Activated CD8-positive, alpha-beta T cell treated with anti-CD3 and anti-CD28 coated beads for 36 hours (primary cell): ENCODE results near the gene PIP5K1B. TPM values are rescaled to one million over a fixed set of nuclear protein-coding genes. Genes with fewer than 3 reads are reported as not detected.

ENCODE experiments used
- ATAC-seq: fragments of 200-7000 bp; cut with Tn5 transposase; one replicate; pipeline ENCODE4 v1.10.0; 2021; ENCODE audit warnings: mild to moderate bottlenecking, moderate library complexity
- CTCF ChIA-PET: fragments of 350-600 bp; sonication (Branson Sonifier 250); formaldehyde crosslinking; loops from one replicate; lab custom pipeline; 2021; ENCODE audit warnings: antibody characterized with exemption; lab: Charles Lee
- POLR2A ChIA-PET: fragments of 350-600 bp; sonication (Branson Sonifier 250); formaldehyde crosslinking; loops from one replicate; lab custom pipeline; 2021; ENCODE audit warnings: antibody characterized with exemption; lab: Charles Lee
- DNase-seq: peaks from one replicate; pipeline ENCODE4 v3.0.0-alpha.2; 2020
- H3K27ac Mint-ChIP-seq: one replicate; pipeline ENCODE4 v1.8.0; 2021; ENCODE audit warnings: mild to moderate bottlenecking, mixed read lengths
- H3K27me3 Mint-ChIP-seq: one replicate; pipeline ENCODE4 v1.8.0; 2021; ENCODE audit warnings: mixed read lengths
- H3K36me3 Mint-ChIP-seq: one replicate; pipeline ENCODE4 v1.8.0; 2021; ENCODE audit warnings: low read depth, mixed read lengths
- H3K4me1 Mint-ChIP-seq: one replicate; pipeline ENCODE4 v1.8.0; 2021; ENCODE audit warnings: low read depth, mixed read lengths
- H3K4me3 Mint-ChIP-seq: one replicate; pipeline ENCODE4 v1.8.0; 2021; ENCODE audit warnings: mild to moderate bottlenecking, moderate library complexity, mixed read lengths
- H3K9me3 Mint-ChIP-seq: one replicate; pipeline ENCODE4 v1.8.0; 2021; ENCODE audit warnings: mixed read lengths
- intact Hi-C: fragments of 100-400 bp; cut with micrococcal nuclease; formaldehyde crosslinking; loops from one replicate; pipeline ENCODE4 v1.10.0; 2022
- total RNA-seq, 2 experiments: library from RNA; stranded (reverse); gene quantifications; one replicate each; pipeline ENCODE4 v1.2.3, GENCODE V29; 2021
- TF ChIP-seq, protein P1 (sequence below): fragments of 200-600 bp; IDR thresholded peaks from one replicate; pipeline ENCODE4 v1.8.0; 2022; ENCODE audit warnings: antibody characterized with exemption, mild to moderate bottlenecking

The PIP5K1B gene
- total RNA-seq, 2 experiments from 2014 or later = 0.43 to 0.98 TPM

DNA sequence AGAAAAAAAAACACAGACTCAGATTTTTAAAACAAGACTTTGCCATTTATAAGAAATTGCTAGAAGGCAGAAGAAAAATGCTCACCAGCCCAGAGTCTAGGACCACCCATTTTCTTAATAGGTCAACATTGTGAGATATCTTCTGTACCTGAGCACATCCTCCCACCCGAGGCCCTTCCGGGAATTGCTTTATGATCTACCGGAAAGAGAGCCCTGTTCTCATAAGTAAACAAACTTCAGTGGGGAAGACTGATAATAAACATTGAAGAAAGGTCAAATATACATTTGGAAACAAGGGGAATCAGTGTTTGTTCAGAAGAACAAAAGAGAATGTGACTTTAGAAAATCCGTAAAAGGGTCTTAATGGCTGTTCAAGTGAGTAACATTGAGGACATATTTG lies 264.5 kb downstream of the PIP5K1B start:
- ChIA-PET CTCF (no interaction called here), POLR2A (no interaction called here)
- H3K9me3 Mint-ChIP-seq = peaks cover 2% of the 10 kb centered on the region
- no peak overlapping the region for H3K4me3 Mint-ChIP-seq
- DNase-seq (no peak), ATAC-seq (no peak)
- no peak overlapping the region for H3K27ac Mint-ChIP-seq
- H3K4me1 Mint-ChIP-seq = peaks cover 11% of the 10 kb centered on the region
- TF ChIP-seq, protein P1, sequence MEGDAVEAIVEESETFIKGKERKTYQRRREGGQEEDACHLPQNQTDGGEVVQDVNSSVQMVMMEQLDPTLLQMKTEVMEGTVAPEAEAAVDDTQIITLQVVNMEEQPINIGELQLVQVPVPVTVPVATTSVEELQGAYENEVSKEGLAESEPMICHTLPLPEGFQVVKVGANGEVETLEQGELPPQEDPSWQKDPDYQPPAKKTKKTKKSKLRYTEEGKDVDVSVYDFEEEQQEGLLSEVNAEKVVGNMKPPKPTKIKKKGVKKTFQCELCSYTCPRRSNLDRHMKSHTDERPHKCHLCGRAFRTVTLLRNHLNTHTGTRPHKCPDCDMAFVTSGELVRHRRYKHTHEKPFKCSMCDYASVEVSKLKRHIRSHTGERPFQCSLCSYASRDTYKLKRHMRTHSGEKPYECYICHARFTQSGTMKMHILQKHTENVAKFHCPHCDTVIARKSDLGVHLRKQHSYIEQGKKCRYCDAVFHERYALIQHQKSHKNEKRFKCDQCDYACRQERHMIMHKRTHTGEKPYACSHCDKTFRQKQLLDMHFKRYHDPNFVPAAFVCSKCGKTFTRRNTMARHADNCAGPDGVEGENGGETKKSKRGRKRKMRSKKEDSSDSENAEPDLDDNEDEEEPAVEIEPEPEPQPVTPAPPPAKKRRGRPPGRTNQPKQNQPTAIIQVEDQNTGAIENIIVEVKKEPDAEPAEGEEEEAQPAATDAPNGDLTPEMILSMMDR = no peak
- H3K27me3 Mint-ChIP-seq = peaks cover 10% of the 10 kb centered on the region
- H3K36me3 Mint-ChIP-seq = no peaks in the 10 kb centered on the region
- intact Hi-C loops = no loop called here

DNA sequence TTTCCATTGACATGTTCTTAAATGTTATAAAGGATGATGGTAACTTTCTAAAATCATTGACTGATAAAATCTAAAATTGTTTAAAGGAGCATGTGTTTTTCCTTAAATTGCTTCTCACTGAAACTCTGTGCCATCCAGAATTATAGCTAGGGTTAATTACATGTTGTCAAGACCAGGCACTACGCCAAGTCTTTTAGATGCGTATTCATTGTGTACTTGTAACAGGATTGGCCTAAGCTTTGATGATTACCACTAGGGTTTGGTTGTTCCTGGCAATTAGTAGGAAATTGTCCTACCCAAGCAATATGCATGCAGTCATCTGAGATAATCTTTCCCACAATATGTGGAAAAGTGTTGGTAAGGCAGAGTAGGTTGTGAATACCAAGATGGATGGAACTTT lies 265.1 kb downstream of the PIP5K1B start:
- intact Hi-C loops = no loop called here
- peaks cover 2% of the 10 kb centered on the region for H3K9me3 Mint-ChIP-seq
- H3K36me3 Mint-ChIP-seq = no peaks in the 10 kb centered on the region
- ATAC-seq = no peak
- DNase-seq = no peak
- POLR2A ChIA-PET = no interaction called here
- peaks cover 15% of the 10 kb centered on the region for H3K4me1 Mint-ChIP-seq
- CTCF ChIA-PET = no interaction called here
- peaks cover 10% of the 10 kb centered on the region for H3K27me3 Mint-ChIP-seq
- H3K27ac Mint-ChIP-seq = no peak overlapping the region
- TF ChIP-seq, protein P1 = no peak
- no peak overlapping the region for H3K4me3 Mint-ChIP-seq

DNA sequence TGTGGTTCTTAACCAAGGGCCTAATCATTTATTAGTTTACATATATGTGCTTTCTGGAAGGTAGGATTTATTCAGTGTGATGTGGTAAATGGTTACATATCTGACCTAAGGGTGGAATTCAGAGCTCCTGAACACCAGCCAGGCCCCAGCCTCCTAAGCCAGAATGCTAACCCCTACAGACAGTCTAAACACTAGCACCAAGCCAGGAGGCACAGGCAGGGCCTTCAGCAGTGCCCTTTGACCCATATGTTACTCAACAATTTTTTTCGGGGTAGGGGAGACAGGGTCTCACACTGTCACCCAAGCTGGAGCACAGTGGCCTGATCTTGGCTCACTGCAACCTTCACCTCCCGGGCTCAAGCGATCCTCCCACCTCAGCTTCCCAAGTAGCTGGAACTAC lies 268.6 kb downstream of the PIP5K1B start:
- POLR2A ChIA-PET = interaction anchor here (0.7 to 1.1 kb wide), 2 partner anchors 24 to 65 kb away, joined by 3 read pairs; no protein-coding TSS in a partner anchor
- Mint-ChIP-seq H3K4me3 (no peak overlapping the region), H3K27me3 (peaks cover 10% of the 10 kb centered on the region), H3K9me3 (peaks cover 2% of the 10 kb centered on the region), H3K27ac (no peak overlapping the region), H3K4me1 (peaks cover 19% of the 10 kb centered on the region), H3K36me3 (no peaks in the 10 kb centered on the region)
- CTCF ChIA-PET = interaction anchor here (0.6 to 1.6 kb wide), 3 partner anchors 24 to 399 kb away, joined by 3 to 4 read pairs (median 3); no protein-coding TSS in a partner anchor
- intact Hi-C loops = no loop called here
- ATAC-seq = no peak
- no peak for DNase-seq
- TF ChIP-seq, protein P1 = no peak

DNA sequence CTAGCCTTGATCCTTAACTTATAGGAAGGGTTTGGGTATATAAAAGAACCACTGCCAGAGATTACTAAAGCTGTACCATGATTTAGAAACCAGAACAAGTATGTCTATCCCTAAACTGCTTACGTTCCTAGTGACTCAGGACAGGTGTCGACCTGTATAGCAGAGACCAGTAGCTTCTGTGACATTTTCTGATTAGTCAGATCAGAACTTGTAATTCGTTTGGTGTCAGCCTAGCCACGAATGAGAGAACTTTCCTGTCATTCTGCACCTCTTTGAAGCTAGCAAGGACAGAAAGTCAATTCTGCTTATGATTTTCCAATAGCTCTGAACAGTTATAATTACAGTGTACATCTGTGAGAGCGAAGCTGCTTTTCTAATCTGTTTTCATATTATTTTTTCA lies 269.4 kb downstream of the PIP5K1B start:
- H3K4me3 Mint-ChIP-seq = no peak overlapping the region
- ATAC-seq = peak; percentile 96
- peak overlapping the region; percentile 73 for H3K27ac Mint-ChIP-seq
- TF ChIP-seq, protein P1 = no peak
- H3K9me3 Mint-ChIP-seq = peaks cover 2% of the 10 kb centered on the region
- peaks cover 27% of the 10 kb centered on the region for H3K4me1 Mint-ChIP-seq
- peaks cover 10% of the 10 kb centered on the region for H3K27me3 Mint-ChIP-seq
- DNase-seq = peak; percentile 52
- no peaks in the 10 kb centered on the region for H3K36me3 Mint-ChIP-seq
- ChIA-PET CTCF (interaction anchor here (1.0 to 1.6 kb wide), 4 partner anchors 21 to 54 kb away, joined by 3 to 7 read pairs (median 4); no protein-coding TSS in a partner anchor), POLR2A (interaction anchor here (0.6 to 1.2 kb wide), 3 partner anchors 23 to 218 kb away, joined by 3 to 5 read pairs (median 3); no protein-coding TSS in a partner anchor)
- intact Hi-C loops = no loop called here

DNA sequence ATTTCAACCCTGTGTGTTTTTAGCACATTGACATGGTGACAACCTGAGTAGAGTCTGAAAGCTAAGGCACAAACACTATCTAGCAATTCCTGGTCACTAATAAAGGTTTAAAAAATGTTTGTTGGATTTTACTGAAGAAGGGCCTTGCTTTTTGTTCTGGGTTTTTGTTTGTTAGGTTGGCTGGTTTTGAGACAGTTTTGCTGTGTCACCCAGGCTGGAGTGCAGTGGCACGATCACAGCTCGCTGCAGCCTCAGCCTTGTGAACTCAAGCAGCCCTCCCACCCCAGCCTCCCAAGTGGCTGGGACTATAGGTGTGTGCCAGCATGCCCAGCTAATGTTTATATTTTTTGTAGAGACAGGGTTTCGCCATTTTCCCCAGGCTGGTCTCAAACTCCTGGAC lies 269.9 kb downstream of the PIP5K1B start:
- CTCF ChIA-PET = interaction anchor here (1.0 to 1.2 kb wide), 3 partner anchors 20 to 25 kb away, joined by 3 to 7 read pairs (median 4); no protein-coding TSS in a partner anchor
- intact Hi-C loops = no loop called here
- no peaks in the 10 kb centered on the region for H3K36me3 Mint-ChIP-seq
- no peak overlapping the region for H3K4me3 Mint-ChIP-seq
- DNase-seq (no peak), ATAC-seq (no peak)
- peaks cover 10% of the 10 kb centered on the region for H3K27me3 Mint-ChIP-seq
- POLR2A ChIA-PET = interaction anchor here (1.1 to 1.2 kb wide), 2 partner anchors 23 to 192 kb away, joined by 3 read pairs; no protein-coding TSS in a partner anchor
- TF ChIP-seq, protein P1 = no peak
- H3K27ac Mint-ChIP-seq = peak overlapping the region; percentile 46
- peaks cover 32% of the 10 kb centered on the region for H3K4me1 Mint-ChIP-seq
- H3K9me3 Mint-ChIP-seq = peaks cover 2% of the 10 kb centered on the region
